ENCODE data around the gene DOK3. TPM values are rescaled to one million over a fixed set of nuclear protein-coding genes. Genes with fewer than 3 reads are reported as not detected.

DOK3 gene
- polyA plus RNA-seq (2013, experiment 1 of 2; ENCODE audit: insufficient read length) = 7.0 TPM
- polyA plus RNA-seq (2013, experiment 2 of 2; ENCODE audit: insufficient read length) = 5.2 TPM

- no peak for DNase-seq
These were observed at the start of gene DOK3 for GRCh38 chr5:177509381-177509951. TSS of gene DOK3 (minus strand) at chr5:177509826. CDS start at chr5:177509540, 286 bp downstream.

- DNase-seq = no peak
These were observed 48.2 kb upstream of the DOK3 start for GRCh38 chr5:177557796-177558195.

GRCh38 chr5:177557041-177557647, 47.5 kb upstream of the DOK3 start:
- DNase-seq = no peak

GRCh38 chr5:177555665-177556064, 46.0 kb upstream of the DOK3 start:
- no peak for DNase-seq

- DNase-seq = no peak
These were observed 45.6 kb upstream of the DOK3 start for GRCh38 chr5:177555228-177555627.

- peak; percentile 92 for DNase-seq
These were observed 45.0 kb upstream of the DOK3 start, which contains the start of gene FAM193B for GRCh38 chr5:177554474-177555111. TSS of gene FAM193B (minus strand) at chr5:177554563. CDS start at chr5:177554458, 105 bp downstream.

- no peak for DNase-seq
These were observed 44.2 kb upstream of the DOK3 start for GRCh38 chr5:177553671-177554429.

GRCh38 chr5:177552839-177553455, 43.3 kb upstream of the DOK3 start:
- DNase-seq = peak; percentile 31

GRCh38 chr5:177550122-177550521, 40.5 kb upstream of the DOK3 start:
- DNase-seq = no peak

GRCh38 chr5:177548495-177548894, 38.9 kb upstream of the DOK3 start:
- DNase-seq = no peak

GRCh38 chr5:177547736-177548135, 38.1 kb upstream of the DOK3 start:
- DNase-seq = no peak

- DNase-seq = peak; percentile 98
These were observed 36.7 kb upstream of the DOK3 start for GRCh38 chr5:177546258-177546741.

- peak; percentile 95 for DNase-seq
These were observed 36.0 kb upstream of the DOK3 start for GRCh38 chr5:177545487-177546257.

GRCh38 chr5:177542816-177543465, 33.3 kb upstream of the DOK3 start:
- DNase-seq = no peak

- DNase-seq = no peak
These were observed 30.8 kb upstream of the DOK3 start for GRCh38 chr5:177540438-177540837.

- DNase-seq = peak; percentile 88
These were observed 29.8 kb upstream of the DOK3 start for GRCh38 chr5:177539411-177539810.

- no peak for DNase-seq
These were observed 29.2 kb upstream of the DOK3 start for GRCh38 chr5:177538876-177539275.

- peak; percentile 94 for DNase-seq
These were observed 28.0 kb upstream of the DOK3 start for GRCh38 chr5:177537389-177538361.

- no peak for DNase-seq
These were observed 26.8 kb upstream of the DOK3 start for GRCh38 chr5:177536386-177536785.

- peak; percentile 34 for DNase-seq
These were observed 25.5 kb upstream of the DOK3 start for GRCh38 chr5:177535125-177535524.

Measured in fibroblast of skin of scalp (primary cell).